ENCODE data around the gene MCRIP1. TPM values are rescaled to one million over a fixed set of nuclear protein-coding genes. Genes with fewer than 3 reads are reported as not detected.
A peak's percentile ranks its signal among the peaks of the same experiment; 100 is the strongest.

MCRIP1 gene
- total and polyA plus RNA-seq, 9 of the 15 experiments (the other 6 are each of a cell fraction or from before 2014, with no cell fraction given) = 0.39 to 35.8 (median 9.7) TPM

- BruUV-seq (replicated peaks) = no TSS peak
- ChIA-PET CTCF (ENCODE audit: low intra/inter-chr PET ratio) (no interaction called here), POLR2A (interaction anchor here (1.2 to 1.4 kb wide), 2 partner anchors 9 to 20 kb away, joined by 3 to 6 read pairs; partner anchors contain the start of gene MCRIP1)
- H2AFZ ChIP-seq (ENCODE audit: low read depth, low read length) = no peak overlapping the region
- no peak for DNase-seq (ENCODE audit: extremely low read depth in 1 of 4, low spot score in 3 of 4)
- in situ Hi-C loops (cut with MboI) = no loop called here
- peak overlapping the region in 1 of 2 experiments; percentile 75; a peak in 2 of 4 replicates for H3K9ac ChIP-seq (ENCODE audit: insufficient read depth in 1 of 2, low read depth in 2 of 2, low read length in 2 of 2)
- no peak overlapping the region for H3K27ac ChIP-seq (ENCODE audit: extremely low read depth, low read depth, low read length)
- no peak for FAIRE-seq
- no peaks in the 10 kb centered on the region for H3K9me1 ChIP-seq (ENCODE audit: control insufficient read depth, insufficient read depth, low read length)
- peaks cover 17 to 75% of the 10 kb centered on the region in 2 experiments for H3K4me1 ChIP-seq (replicated peaks in 1 of 2; ENCODE audit: control insufficient read depth in 2 of 2, insufficient read depth in 2 of 2, low read length in 2 of 2)
- no peaks in the 10 kb centered on the region for H4K20me1 ChIP-seq (replicated peaks; ENCODE audit: control insufficient read depth, insufficient read depth, low read length)
- 89% methylated on average over 21 of the region's 33 CpGs for WGBS (ENCODE audit: insufficient coverage, low coverage, missing lambda C conversion rate)
- no peak overlapping the region for H3K4me3 ChIP-seq
- H3K27me3 ChIP-seq (ENCODE audit: control insufficient read depth in 2 of 2, insufficient read depth in 2 of 2, low read length in 2 of 2) = no peaks in the 10 kb centered on the region
- intact Hi-C loops (cut with micrococcal nuclease) = loop anchor here (5.0 kb wide), 1 partner anchor 38 kb away; the partner anchor contains the start of gene P4HB
- H3K36me3 ChIP-seq (ENCODE audit: control insufficient read depth, insufficient read depth, low read length) = no peaks in the 10 kb centered on the region
- H3K9me3 ChIP-seq (replicated peaks; ENCODE audit: control insufficient read depth, insufficient read depth, low read depth, low read length) = no peaks in the 10 kb centered on the region
- TF ChIP-seq ZBTB33 (CRISPR knock-in tag; IDR thresholded peaks at IDR 0.05) = peak; percentile 49; the same call in 1 of the 2 replicates
- TF ChIP-seq XRCC3 (IDR thresholded peaks at IDR 0.05) = no peak
- TF ChIP-seq NR0B1 (IDR thresholded peaks at IDR 0.05; ENCODE audit: partially characterized antibody) = no peak
- TF ChIP-seq POLR2AphosphoS2 (IDR thresholded peaks at IDR 0.05; ENCODE audit: low read length) = no peak
- peak; percentile 12; the same call in 1 of the 2 replicates for TF ChIP-seq PKNOX1 (IDR thresholded peaks at IDR 0.05)
- H3K4me2 ChIP-seq (ENCODE audit: insufficient read depth, low read length) = no peak overlapping the region
- no peak for ATAC-seq
- no peaks in the 10 kb centered on the region for H3K79me2 ChIP-seq (ENCODE audit: control insufficient read depth, insufficient read depth, low read length)
These were observed 9.1 kb downstream of the MCRIP1 start for GRCh38 chr17:81823820-81824550.

Measured in K562 (cell line).